ACC112 (cell line): Measurements from ENCODE around the gene MLEC.
A peak's percentile ranks its signal among the peaks of the same experiment; 100 is the strongest.

Source experiments
- H2AFZ ChIP-seq: fragments of 200-600 bp; sonication (generic); one replicate; pipeline ENCODE4 v1.6.0; 2017; ENCODE audit warnings: antibody characterized with exemption, low read length; ENCODE audit not compliant: unreplicated experiment
- H3K27ac ChIP-seq: fragments of 200-600 bp; sonication (generic); 2 replicates; pipeline ENCODE4 v1.5.1; 2014; ENCODE audit warnings: low read depth, mild to moderate bottlenecking, antibody characterized with exemption, low read length, moderate library complexity
- H3K27me3 ChIP-seq: fragments of 200-600 bp; sonication (generic); 2 replicates; pipeline ENCODE4 v1.6.1; 2014; ENCODE audit warnings: mild to moderate bottlenecking, antibody characterized with exemption, low read length, moderate library complexity, mixed read lengths; ENCODE audit not compliant: insufficient read depth
- H3K36me3 ChIP-seq: fragments of 200-600 bp; sonication (generic); 2 replicates; pipeline ENCODE4 v1.6.1; 2016; ENCODE audit warnings: mild to moderate bottlenecking, antibody characterized with exemption, low read length, moderate library complexity, mixed read lengths; ENCODE audit not compliant: insufficient read depth
- H3K4me1 ChIP-seq: fragments of 200-600 bp; sonication (generic); one replicate; pipeline ENCODE4 v1.6.1; 2016; ENCODE audit warnings: low read length, mixed read lengths; ENCODE audit not compliant: insufficient read depth, unreplicated experiment, control insufficient read depth
- H3K4me3 ChIP-seq: fragments of 200-600 bp; sonication (generic); 2 replicates; pipeline ENCODE4 v1.5.1; 2014; ENCODE audit warnings: mild to moderate bottlenecking, low read depth, low read length
- H3K79me2 ChIP-seq: fragments of 200-600 bp; sonication (generic); one replicate; pipeline ENCODE4 v1.6.0; 2016; ENCODE audit warnings: low read length; ENCODE audit not compliant: control insufficient read depth, unreplicated experiment, insufficient read depth

Gene MLEC

GRCh38 chr12:120686690-120687577 lies at the start of gene MLEC:
TSS of gene MLEC (plus strand) at chr12:120687149. CDS start at chr12:120687297, 148 bp downstream.
- no peaks in the 10 kb centered on the region for H3K36me3 ChIP-seq
- H3K27ac ChIP-seq = peak within 1 kb of the TSS; percentile 94
- H2AFZ ChIP-seq = peak within 1 kb of the TSS; percentile 76
- H3K27me3 ChIP-seq = no peaks in the 10 kb centered on the region
- peaks cover 27% of the 10 kb centered on the region for H3K4me1 ChIP-seq
- peak within 1 kb of the TSS; percentile 81 for H3K4me3 ChIP-seq
- H3K79me2 ChIP-seq = peaks cover 46% of the 10 kb centered on the region

DNA sequence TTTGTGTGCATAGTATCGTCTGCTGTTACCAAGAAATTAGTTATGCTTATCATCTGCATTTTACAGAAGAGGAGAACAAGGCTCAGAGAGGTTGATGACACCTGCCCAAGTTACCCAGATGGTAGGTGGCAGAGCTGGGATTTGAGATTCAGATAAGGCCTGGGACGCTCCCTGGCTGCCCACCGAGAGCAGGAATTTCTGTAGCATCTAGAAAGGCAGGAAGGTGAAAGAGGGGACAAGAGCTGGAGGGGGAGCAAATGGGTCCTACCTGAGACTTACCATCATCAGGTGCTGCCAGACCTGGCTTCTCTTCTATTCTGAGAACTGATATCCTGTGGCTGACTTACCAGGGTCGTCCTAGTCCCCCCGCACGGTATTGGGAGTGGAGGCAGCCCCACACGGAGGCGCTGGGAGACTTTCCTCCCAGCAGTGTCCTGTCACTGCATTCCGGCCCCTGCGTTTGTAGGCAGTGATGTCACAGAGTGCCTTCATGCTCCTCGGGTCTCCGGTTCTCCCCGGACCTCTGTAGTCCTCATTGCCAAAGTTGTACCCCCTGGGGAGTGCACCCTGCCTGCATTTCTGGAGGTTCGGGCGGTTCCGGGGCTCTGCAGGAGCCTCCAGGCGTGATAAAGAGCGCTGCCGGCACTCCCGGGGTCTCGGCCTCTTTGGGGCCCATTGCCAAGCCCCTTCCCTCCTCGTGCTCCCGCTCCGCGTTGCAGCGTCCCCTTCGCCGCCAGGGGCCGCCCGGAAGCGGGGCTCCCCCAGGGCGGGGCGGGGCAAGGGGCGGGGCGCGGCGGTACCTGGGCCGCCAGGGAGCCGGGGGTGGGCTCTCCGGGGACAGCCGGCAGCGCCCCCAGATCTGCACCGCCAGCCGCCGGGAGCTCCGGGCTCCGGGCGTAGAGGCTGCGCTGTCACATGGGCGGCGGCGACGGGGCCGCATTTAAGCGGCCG lies 46.9 kb upstream of the MLEC start, which contains the start of gene CABP1:
Gene CABP1, plus strand, starts transcription at position 856 of the 951 bp plus-strand sequence. Its CDS starts 60 bp downstream, at position 916.
- no peaks in the 10 kb centered on the region for H3K36me3 ChIP-seq
- no peaks in the 10 kb centered on the region for H3K79me2 ChIP-seq
- no peaks in the 10 kb centered on the region for H3K4me1 ChIP-seq
- peaks cover 60% of the 10 kb centered on the region for H3K27me3 ChIP-seq
- H2AFZ ChIP-seq = no peak within 1 kb of the TSS
- peak within 1 kb of the TSS; percentile 59 for H3K4me3 ChIP-seq
- no peak within 1 kb of the TSS for H3K27ac ChIP-seq

GRCh38 chr12:120640861-120641833 lies 45.8 kb upstream of the MLEC start:
- H3K4me1 ChIP-seq = no peaks in the 10 kb centered on the region
- no peak overlapping the region for H2AFZ ChIP-seq
- no peaks in the 10 kb centered on the region for H3K79me2 ChIP-seq
- peaks cover 67% of the 10 kb centered on the region for H3K27me3 ChIP-seq
- H3K4me3 ChIP-seq = peak overlapping the region; percentile 59; the same call in 1 of the 2 replicates
- H3K36me3 ChIP-seq = no peaks in the 10 kb centered on the region
- no peak overlapping the region for H3K27ac ChIP-seq

- Histone ChIP-seq H3K27me3 (peaks cover 67% of the 10 kb centered on the region), H3K36me3 (no peaks in the 10 kb centered on the region), H3K4me3 (no peak overlapping the region), H3K79me2 (no peaks in the 10 kb centered on the region), H3K27ac (no peak overlapping the region), H2AFZ (no peak overlapping the region), H3K4me1 (no peaks in the 10 kb centered on the region)
These were observed 44.8 kb upstream of the MLEC start for GRCh38 chr12:120642121-120642520.

GRCh38 chr12:120642826-120643225 lies 44.1 kb upstream of the MLEC start:
- Histone ChIP-seq H3K27ac (no peak overlapping the region), H2AFZ (no peak overlapping the region), H3K4me3 (no peak overlapping the region), H3K79me2 (no peaks in the 10 kb centered on the region), H3K36me3 (no peaks in the 10 kb centered on the region), H3K4me1 (no peaks in the 10 kb centered on the region), H3K27me3 (peaks cover 67% of the 10 kb centered on the region)

GRCh38 chr12:120643574-120643973 lies 43.4 kb upstream of the MLEC start:
- no peak overlapping the region for H2AFZ ChIP-seq
- peaks cover 60% of the 10 kb centered on the region for H3K27me3 ChIP-seq
- H3K4me1 ChIP-seq = no peaks in the 10 kb centered on the region
- H3K36me3 ChIP-seq = no peaks in the 10 kb centered on the region
- H3K4me3 ChIP-seq = no peak overlapping the region
- no peak overlapping the region for H3K27ac ChIP-seq
- H3K79me2 ChIP-seq = no peaks in the 10 kb centered on the region

GRCh38 chr12:120646044-120646443 lies 40.9 kb upstream of the MLEC start:
- Histone ChIP-seq H2AFZ (no peak overlapping the region), H3K36me3 (no peaks in the 10 kb centered on the region)

GRCh38 chr12:120647375-120647755 lies 39.6 kb upstream of the MLEC start:
- no peaks in the 10 kb centered on the region for H3K79me2 ChIP-seq
- no peak overlapping the region for H3K27ac ChIP-seq
- no peak overlapping the region for H2AFZ ChIP-seq
- H3K36me3 ChIP-seq = no peaks in the 10 kb centered on the region
- H3K4me3 ChIP-seq = no peak overlapping the region
- H3K4me1 ChIP-seq = peaks cover 3% of the 10 kb centered on the region
- peaks cover 40% of the 10 kb centered on the region for H3K27me3 ChIP-seq

More at GRCh38 chr12:120646044-120646443, 40.9 kb upstream of the MLEC start:
- Histone ChIP-seq H3K27me3 (peaks cover 53% of the 10 kb centered on the region), H3K27ac (no peak overlapping the region), H3K4me3 (no peak overlapping the region), H3K79me2 (no peaks in the 10 kb centered on the region), H3K4me1 (peaks cover 3% of the 10 kb centered on the region)

DNA sequence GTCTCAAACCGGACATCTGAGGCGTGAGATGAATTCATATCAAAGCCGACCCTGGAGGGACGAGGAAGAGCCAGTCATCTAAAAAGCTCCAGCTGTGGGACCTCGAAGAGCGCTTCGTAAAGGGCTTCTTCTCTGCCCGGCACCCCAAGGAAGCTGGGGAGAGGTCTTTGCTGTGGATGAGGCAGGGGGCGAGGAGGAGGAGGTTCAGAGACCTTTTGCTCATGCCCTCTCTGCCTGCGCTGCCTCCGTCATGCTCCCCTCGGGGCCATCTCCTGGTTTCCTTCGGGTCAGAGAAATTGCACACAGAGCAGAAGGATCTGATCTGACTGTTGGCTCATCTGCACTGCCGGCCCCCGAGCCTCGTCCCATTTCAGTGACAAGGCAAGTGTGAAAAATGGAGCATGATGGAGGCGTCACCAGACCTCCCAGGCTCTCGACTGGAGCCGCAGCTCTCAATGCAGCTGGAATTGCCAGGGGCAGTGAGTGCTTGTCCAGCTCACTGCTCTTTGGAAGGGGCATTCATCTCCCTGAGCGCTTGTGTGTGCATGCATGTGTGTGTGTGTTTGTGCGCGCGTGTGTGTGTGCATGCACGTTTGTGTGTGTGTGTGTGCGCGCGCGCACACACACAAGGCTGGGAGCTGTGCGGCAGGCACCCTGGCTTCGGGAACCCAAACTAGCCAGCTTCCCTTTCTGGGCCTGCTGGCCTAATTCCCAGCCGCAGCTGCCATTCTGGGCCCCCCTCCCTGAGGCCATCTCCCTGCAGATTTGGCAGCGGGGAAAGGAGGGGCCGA lies 37.3 kb upstream of the MLEC start:
- Histone ChIP-seq H3K4me1 (peaks cover 3% of the 10 kb centered on the region), H3K79me2 (no peaks in the 10 kb centered on the region), H2AFZ (peak overlapping the region; percentile 47), H3K36me3 (no peaks in the 10 kb centered on the region), H3K27ac (no peak overlapping the region), H3K4me3 (peak overlapping the region; percentile 69), H3K27me3 (peaks cover 20% of the 10 kb centered on the region)
